HT-29 (cell line): ENCODE measurements around the gene MAB21L3. TPM values are rescaled to one million over a fixed set of nuclear protein-coding genes. Genes with fewer than 3 reads are reported as not detected.

ENCODE experiments used
- DNase-seq: peaks from one replicate; pipeline ENCODE4 v3.0.0-alpha.2; 2015; ENCODE audit warnings: low spot score
- total RNA-seq: library from RNA; depleted of rRNA; stranded (reverse); fragments of >200 nt; shearing (Covaris generic); gene quantifications from 2 replicates; pipeline ENCODE4 v1.2.3, GENCODE V29; 2014

Gene MAB21L3
- total RNA-seq, 1 experiment from 2014 or later, result not detected

DNA sequence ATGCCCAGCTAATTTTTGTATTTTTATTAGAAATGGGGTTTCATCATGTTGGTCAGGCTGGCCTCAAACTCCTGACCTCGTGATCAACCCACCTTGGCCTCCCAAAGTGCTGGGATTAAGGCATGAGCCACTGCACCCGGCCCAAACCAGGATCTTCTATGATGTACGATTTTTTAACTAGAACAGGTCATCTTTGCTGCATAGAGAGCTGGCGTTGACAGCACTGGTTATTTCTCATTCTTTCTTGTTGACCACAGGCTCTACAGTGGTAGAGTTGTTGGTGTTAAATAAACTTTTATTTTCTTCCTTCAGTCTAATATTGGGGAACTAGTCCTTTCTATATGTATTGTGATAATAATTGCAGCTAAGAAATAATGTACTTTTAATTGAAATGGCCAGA, 3.8 kb upstream of the MAB21L3 start:
- DNase-seq, result no peak

DNA sequence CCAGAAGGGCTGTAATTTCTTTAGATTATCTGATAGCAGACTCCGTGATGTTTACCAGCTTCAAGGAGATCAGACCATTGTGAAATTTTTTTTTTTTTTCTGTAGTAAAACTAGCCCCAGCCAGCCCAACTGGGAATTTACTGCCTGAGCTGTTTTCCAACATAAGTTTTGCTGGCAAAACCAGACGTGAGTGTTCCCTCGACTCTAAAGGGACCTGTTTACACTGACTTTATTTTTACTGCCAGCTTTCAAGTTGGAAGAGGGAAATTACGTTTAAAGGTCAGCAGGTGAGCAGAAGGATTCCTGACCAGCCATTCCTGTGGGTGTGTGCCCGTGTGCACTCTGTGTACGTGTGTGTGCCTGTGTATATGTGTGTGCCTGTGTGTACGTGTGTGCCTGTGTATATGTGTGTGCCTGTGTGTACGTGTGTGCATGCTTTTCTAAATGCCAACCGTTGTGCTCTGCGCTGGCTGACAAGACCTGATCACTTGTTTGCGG, 374 bp downstream of the MAB21L3 start:
- no peak for DNase-seq

DNA sequence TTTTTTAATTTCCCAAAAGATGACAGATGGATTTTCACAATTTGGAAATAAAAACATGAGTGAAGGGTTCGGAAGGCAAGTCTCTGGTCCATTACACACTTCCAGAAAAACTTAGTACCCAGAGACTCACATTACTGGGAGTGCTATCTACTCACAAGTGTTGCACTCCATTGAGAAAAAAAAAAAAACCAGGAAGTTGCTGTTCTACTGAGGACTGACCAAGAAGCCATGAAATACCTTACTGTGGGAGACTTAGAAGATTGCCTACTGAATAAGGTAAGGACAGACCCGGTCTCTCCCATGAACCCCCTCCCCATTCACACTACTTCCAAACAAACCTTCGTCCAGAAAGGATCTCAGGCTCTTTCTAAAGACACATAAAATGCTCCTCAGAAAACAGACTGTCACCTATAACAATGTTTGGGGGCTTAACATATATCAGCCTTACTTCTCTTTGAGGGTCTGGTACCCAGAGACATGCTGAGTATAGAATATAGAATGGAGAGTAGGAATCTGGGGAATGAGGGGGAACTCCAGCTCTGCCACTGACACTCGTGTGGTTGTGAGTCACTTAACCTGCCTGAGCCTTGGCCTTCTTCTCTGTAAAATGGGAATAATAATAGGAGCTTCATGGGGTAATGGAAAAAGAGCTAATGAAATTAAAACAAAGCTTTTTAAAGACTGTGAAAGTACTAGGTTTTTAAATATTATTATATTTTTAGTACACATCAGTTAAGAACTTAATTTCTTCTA, 1.4 kb downstream of the MAB21L3 start:
- DNase-seq, result no peak

DNA sequence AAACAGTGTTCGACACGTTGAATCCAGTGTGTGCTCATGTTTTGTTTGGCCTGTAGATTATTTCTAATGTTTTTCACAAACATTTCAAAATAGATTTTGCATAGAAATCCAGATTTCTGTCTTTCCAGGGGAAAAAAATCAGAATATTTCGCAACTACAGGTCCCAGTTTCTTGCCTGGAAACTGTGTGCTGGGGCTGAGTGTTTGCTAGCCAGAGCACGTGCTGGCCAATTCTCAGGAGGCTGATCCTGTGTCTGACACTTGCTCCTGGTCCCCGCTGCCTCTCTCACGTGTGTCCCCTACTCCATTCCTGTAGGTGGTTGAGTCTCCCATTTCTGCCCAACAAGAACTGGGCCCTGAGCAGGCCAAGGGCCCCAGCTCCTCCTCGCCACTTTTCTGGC, 2.4 kb downstream of the MAB21L3 start:
- no peak for DNase-seq

DNA sequence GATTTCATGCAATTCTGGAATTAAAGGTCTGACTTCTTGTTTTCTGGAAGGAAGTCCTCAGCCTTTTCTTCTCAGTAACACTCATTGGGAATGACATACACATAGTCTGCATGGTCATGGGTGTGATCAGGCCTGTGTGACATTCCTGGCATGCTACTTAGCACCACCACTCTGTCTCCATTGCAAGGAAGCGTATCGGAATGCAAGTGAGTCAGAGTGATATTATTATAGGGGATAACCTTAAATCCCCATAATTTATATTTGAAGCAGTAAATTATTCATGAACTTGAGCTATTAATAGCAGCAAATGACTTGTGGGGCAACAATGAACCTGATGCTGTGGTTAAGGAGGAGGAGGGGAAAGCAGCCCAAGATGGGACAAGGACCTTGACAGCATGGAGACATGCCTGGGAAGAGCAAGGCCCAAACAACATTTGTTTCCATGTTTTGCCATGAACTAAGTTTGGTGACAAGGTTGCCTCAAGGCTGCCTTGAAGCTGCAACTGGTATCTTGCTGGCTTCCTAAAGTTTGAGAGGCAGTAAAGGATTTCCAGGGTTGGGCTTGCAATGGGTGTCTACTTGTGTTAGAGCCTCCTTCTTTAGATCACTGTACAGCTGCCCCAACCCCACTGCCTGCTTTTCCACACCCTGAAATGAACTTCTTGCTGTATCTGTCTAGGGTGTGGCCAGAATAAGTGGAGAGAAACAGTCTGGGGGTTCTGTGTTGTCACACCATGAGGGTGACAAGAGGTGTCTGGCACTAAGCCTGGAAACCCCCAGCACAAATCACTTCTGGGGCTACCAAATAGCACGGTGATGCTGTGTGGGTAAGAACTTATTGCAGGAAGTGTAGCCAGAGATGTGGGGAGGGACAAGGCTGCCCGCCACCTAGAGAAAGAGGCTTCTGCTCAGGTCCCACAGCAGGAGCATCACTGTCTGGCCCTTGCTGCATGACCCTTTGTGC, 4.6 kb downstream of the MAB21L3 start:
- no peak for DNase-seq

DNA sequence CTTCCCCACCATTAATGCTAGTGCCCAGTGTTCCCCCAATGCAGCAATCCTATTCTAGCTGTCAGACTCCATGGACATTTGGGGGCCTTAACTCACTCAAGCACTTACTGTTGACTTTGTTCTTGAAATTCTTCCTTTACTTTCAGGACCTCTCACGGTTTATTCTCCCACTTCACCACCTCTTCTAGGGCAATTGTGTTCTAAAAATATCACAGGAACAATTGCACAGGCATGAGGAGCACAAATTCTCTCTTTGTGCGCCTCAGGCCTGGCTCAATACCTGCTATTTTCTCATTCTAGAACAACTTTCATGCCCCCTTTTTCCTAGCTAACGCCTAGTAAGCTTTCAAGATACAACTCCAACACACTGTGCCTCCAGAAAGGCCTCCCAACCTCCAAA, 7.3 kb downstream of the MAB21L3 start:
- DNase-seq, result no peak

DNA sequence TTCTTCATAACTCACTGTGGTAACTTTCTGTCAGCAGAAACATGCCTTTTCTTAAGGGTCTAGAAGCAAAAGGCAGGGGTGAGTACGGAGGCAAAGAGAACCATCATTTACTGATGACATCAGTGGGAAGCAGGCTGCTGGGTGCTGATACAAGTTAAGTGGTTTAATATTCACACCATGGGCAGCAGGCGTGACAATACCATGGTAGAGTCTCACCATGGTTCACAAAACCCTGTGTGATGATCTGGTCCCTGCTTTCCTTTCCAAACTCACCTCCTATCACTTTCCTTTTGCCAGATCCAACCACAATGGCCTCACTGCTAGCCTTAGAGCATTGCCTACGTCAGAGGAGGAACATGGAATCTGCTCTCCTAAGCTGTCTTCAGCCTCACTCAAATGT, 8.7 kb downstream of the MAB21L3 start:
- no peak for DNase-seq

DNA sequence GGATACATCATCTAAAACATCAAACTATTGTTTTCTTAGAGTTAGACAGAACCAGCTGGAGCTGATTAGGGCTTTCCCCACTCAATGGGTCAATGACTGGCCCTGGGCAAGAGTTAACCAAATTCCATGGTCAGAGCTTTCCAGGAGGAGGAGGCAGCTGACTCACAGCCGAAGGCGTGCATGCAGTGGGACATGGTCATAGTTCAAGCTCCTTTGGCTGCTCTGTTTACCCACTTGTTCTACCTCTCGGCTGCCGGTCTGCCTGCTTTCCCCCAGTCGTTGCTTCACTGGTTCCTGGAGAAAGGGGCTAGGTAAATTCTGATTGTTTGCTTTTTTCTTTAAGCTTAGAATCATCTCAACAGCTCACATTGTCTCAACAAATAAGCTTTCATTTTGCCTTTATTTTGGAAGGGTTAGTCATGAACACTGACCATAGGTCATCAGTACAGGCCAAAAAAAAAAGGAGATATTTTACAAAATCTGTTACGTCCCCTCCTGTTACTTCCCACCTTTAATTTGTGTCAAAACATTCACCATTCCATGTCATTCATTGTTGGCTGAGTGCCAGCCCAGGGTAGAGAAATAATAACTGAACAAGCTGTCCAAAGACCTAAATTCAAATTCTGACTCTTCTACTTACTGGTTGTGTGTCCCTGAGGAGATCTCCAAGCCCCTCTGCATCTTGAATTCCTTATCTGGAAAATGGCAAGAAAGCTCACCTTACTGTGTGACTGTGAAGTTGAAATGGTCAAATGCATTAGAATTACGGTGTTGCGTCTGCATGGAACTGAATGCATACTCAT, 12.0 kb downstream of the MAB21L3 start:
- no peak for DNase-seq

DNA sequence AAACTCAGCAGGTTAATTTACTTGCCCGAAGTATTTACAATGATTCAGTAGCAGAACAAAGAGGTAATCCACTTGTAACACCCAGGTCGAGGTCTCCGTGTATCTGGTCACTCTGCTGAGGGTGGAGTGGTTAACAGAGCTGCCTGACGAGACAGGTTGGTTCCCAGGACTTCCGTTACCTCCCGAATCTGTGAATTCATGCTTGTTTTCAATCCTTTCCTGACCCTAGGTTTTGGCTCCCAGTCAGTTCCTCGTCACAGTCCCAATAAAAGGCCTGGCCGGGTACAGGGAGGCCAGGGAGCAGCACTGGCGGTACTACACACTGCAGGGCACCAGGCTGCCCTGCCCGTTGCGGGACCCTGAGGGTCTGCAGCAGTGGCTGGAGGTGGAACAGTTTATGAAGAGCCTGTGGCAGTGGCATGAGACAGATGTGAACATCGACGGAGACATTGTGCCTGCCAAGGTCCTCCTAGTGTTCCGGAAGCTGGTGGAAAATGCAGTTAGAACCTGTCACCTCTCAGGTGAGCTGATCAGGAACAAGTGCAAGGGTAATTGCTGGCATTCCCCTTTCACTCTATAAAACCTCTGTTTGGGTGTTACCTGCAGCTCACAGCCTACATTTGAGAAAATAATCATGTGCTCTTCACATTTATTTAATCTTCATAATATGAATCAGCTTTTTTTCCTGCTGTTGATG, 12.8 kb downstream of the MAB21L3 start:
- no peak for DNase-seq

DNA sequence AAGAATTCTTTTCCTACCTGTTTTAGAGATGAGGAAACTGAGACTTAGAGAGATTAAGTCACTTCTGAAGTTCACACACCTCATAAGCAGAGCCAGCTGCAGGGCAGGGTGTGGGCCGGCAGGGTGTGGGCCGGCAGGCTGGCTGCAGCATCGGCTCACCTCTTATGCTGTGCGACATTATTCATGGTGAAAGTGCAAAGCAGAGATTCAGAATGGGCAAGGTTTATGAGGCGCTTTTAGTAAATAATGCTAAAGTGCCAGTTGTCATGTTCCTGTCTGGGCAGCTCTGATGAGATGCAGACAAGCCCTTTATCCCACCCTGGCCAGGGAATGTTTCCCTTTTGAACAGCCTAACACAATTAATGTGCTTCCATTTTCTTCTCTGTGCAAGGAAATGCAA, 14.6 kb downstream of the MAB21L3 start:
- no peak for DNase-seq

DNA sequence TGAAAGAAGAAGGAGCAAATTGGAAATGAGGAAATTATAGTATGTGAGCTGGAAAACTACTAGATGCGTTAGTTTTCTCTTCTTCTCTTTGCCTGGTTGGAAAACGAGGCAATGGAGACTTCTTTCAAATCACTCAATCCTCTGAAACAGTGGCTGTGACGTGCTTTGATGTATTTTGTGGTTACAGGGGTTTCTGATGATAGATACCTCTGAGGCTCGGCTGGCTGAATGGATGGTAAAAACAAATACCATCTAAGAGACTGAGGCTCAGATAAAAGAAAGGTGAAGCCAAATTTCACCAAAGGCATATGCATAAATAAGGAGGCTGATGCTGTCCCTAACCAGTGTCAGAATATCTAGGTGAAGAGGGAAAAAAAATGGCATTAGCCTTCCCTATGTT, 15.1 kb downstream of the MAB21L3 start:
- DNase-seq, result no peak

DNA sequence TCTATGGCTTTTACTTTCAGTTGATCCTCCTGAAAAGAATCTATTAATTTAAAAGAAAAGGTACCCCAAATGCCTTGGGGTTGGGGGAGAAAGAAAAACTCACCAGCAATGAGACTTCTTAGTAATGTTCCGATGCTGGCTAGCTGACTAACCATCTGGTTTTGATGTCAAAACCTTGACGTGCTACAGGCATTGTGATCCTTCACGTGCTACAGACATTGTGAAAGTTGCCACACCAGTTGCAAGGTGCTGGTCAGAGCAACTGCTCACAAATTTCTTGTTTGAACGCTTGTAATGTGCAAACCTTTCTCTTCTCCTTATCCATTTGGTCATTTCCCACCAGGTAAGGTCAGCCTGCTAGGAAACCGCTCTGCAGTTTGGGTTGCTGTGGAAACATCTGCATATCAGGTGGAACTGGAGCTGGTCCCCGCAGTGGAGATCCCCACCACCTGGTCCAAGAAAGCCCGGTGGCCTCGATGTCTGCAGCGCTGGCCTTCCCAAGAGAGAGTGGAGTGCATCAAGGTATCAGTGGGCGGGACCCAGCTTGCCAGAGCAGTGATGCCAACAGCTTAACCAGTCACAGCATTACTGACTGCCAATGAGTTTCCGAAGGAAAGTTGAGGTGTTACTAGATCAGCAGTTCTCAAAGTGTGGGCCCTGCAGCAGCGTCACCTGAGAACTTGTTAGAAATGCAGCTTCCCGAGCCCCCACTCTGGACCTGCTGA, 16.1 kb downstream of the MAB21L3 start:
- no peak for DNase-seq

DNA sequence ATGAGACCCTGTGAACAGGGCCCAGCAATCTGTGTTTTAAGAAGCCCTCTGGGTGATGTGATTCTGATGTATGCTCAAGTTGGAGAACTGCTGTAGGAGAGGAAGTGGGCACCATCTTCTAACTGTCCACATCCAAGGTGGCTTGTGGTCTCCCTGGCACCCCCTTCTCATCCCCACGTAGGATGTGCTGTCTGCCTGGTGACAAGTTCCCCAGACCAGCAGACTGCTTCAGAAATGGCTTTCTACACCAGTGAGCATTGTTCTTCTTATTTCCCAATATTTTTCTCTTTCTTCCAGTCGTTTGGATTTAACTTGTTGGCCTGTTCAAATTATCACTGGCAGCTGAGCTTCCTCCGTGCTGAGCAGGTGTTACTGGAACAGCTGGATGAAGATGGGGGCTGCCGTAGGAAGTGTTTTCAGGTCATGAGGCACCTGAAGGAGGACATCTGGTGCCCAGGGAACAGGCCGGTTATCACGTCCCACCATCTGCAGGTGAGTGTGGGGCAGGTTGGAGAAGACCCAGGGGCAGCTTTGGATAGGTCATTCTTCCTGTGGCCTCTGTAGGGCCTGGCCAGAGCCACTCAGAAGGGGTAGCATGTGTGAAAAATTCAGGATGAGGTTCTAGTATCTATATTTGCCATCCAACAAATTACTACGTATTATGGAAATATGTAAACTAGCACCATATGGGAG, 16.8 kb downstream of the MAB21L3 start:
- no peak for DNase-seq

DNA sequence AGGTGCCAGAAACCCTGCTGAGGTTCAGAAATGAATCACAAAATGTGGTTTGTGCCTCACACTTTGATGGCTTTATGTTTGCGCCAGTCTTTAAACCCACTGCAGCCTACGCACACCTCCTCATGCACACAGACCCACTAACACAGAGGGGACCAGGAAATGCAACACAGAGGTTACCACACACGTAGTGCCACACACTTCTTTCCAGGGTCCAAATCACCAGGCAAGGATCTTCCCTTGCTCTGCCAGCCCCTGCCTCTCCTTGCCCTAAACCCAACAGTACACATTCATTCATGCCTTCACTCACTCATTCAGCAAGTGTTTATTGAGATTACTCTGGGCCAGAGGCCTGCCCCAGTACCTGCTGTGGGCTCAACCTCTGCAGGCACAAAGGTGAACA, 17.5 kb downstream of the MAB21L3 start:
- no peak for DNase-seq

DNA sequence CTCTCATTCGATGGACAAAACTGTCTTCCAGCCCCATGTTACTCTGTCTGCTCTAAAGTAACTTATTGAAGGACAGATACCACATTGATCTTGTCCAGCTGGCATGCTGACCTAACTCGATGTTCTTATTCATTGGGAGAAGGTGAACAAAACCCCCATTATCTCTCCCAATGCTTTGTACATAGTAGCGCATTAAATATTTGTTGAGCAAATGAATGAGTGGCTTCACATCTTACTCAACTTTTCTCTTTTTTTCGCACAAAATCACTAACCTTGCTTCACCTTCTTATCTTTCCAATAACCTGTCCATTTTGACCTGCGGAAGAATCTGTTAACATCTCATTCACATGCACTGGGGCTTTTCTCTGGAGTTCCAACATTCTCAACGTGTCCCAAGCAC, 18.3 kb downstream of the MAB21L3 start:
- DNase-seq, result no peak

DNA sequence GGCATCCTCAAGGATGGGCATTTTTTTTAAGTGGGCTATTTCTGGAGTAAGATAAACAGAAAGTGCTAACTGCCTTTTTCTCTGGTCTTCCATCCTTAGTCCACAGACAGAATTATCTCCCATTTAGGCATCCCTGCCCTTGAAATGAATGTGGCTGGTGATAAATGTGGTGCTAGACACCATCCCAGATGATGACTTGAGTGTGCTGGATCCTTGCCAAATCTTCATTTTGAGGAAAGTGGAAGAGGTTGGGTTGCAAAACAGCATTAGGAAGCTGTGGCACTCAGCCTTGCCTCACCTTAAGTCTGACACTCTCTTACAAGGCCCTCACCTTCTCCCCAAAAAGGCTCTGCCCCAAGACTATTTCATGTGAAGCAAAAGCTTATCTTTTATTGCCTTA, 19.2 kb downstream of the MAB21L3 start:
- no peak for DNase-seq

DNA sequence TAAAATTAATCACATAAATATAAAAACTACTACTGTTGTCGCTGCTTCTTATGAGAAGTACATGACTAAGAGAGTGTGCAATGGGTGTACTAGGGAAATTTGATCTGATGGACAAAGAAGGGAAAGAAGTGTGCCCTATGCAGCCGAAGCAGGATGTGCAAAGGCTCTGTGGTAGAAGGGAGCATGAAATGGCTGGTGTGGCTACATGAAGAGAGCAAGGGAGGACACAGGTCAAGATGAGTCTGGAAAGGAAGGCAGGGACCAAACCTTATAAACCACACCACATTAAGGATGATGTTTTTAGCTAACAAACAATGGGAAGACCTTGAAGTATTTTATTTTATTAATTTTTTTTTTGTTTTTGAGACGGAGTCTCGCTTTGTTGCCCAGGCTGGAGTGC, 20.0 kb downstream of the MAB21L3 start:
- no peak for DNase-seq

DNA sequence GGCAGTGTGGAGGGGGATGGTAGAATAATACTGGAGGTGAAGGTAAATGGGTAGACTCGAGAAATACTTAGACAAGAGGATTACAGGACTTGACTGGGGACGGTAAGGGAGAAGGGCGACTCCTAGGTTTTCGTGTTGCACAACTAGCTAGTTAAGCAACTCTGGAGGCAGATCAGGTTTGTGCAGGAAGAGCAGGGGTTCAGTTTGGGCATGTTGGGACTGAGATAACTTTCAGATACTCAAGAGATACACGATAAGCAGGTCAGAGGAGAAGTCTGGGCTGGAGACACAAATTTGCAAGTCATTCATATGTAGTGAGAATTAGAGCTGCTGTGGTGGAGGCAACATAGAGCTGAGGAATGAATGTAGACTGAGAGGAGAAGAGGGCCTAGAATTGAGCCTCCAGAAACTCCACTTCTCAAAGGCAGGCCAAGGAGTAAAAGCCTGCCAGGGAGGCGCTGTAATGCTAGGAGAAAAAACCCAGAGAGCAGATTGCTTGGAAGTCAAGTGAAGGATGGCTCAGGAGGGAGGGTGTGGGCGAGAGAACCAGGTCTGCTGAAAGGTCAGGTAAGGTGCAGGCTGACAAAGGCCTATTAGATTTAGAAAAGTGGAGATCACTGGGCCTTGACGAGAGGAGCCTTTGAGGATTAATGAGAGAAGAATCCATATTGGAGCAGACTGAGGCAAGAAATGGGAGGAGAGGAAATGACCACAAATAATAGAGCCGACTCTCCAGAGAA, 20.8 kb downstream of the MAB21L3 start:
- DNase-seq, result no peak
